Measurements from ENCODE around the gene OR52I1. TPM values are rescaled to one million over a fixed set of nuclear protein-coding genes. Genes with fewer than 3 reads are reported as not detected.

Gene OR52I1
- total RNA-seq, 1 experiment from 2014 or later, result not detected

DNA sequence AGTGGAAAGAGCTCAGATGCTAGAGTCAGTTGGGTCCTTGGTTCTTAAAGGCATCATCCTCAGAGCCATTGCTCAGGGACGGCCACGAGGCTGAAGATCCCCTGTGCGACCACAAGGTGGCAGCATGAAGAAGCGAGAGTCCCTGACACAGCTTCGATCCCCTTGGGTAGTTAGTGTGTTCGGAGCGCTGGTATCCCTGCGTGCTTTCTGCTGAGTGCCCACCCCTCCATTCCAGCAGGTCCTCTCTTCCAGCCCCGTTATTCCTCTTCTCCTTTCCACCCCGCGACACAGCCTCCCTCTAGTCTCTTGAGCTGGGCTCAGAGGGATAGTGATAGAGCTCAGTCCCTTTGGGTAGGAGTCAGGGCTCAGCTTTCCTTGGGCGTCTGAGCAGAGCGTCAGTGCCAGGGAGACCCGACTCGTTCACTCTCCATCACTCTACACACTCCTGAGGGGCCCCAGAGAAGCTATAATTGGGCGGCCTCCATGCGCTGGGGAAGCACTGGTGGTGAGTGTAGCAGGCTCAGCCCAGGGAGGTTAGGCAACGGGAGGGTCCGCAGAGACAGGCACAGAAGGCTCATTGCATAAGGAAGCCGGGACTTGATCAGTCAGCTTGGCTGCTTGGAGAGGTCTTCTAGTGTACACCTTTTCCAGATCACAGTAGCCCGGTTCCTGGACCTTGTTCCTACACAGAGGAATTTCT is 43.3 kb downstream of the OR52I1 start, which contains the start of gene OR51D1:
OR51D1 (plus strand) TSS at position 516 of the 700 bp plus-strand sequence. CDS start 2,314 bp downstream, outside the sequence.
- Histone ChIP-seq H3K36me3 (no peaks in the 10 kb centered on the region), H3K27me3 (replicated peaks) (no peaks in the 10 kb centered on the region; the same call in none of the 2 replicates), H3K4me1 (replicated peaks) (peaks cover 14% of the 10 kb centered on the region), H3K9me3 (replicated peaks) (no peaks in the 10 kb centered on the region), H3K4me3 (no peak within 1 kb of the TSS), H3K27ac (no peak within 1 kb of the TSS)
- peak; percentile 70 to 73 for DNase-seq (ENCODE audit: low read depth in 1 of 2, low spot score in 2 of 2)

DNA sequence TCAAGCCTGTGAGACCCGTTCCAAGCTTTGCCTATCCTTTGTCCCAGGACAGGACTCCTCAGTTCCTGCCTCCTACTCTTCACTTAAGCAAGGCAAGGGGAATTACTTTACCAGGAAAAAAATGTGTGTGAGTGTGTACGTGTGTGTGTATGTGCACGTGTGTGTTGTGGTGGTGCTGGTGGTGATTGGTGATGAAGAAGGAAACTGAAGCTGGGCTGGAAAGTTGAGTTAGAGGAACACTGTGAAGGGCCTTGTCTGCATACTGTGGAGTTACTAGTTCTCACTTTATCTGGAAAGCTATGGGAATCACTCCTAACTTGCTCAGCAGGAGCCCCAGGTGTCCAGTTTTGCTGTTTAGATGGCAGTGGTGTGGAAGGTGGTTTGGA is 43.8 kb downstream of the OR52I1 start:
- Histone ChIP-seq H3K27me3 (replicated peaks) (no peaks in the 10 kb centered on the region; the same call in none of the 2 replicates), H3K9me3 (replicated peaks) (no peaks in the 10 kb centered on the region), H3K4me1 (replicated peaks) (peaks cover 15% of the 10 kb centered on the region), H3K36me3 (no peaks in the 10 kb centered on the region), H3K27ac (no peak overlapping the region), H3K4me3 (no peak overlapping the region)
- DNase-seq (ENCODE audit: low read depth in 1 of 2, low spot score in 2 of 2), result no peak

- H3K4me3 ChIP-seq, result no peak overlapping the region
- H3K27ac ChIP-seq, result no peak overlapping the region
- H3K9me3 ChIP-seq (replicated peaks), result no peaks in the 10 kb centered on the region
- DNase-seq (ENCODE audit: low read depth in 1 of 2, low spot score in 2 of 2), result no peak
- H3K36me3 ChIP-seq, result no peaks in the 10 kb centered on the region
- no peaks in the 10 kb centered on the region; the same call in none of the 2 replicates for H3K27me3 ChIP-seq (replicated peaks)
- H3K4me1 ChIP-seq (replicated peaks), result peaks cover 22% of the 10 kb centered on the region
These were observed 46.1 kb downstream of the OR52I1 start for GRCh38 chr11:4639931-4640330.

- no peak overlapping the region for H3K4me3 ChIP-seq
These were observed 47.7 kb downstream of the OR52I1 start for GRCh38 chr11:4641501-4641900.

GRCh38 chr11:4642043-4642442 is 48.2 kb downstream of the OR52I1 start:
- Histone ChIP-seq H3K9me3 (replicated peaks) (no peaks in the 10 kb centered on the region), H3K36me3 (no peaks in the 10 kb centered on the region), H3K4me3 (no peak overlapping the region), H3K4me1 (replicated peaks) (peaks cover 22% of the 10 kb centered on the region), H3K27me3 (replicated peaks) (no peaks in the 10 kb centered on the region), H3K27ac (no peak overlapping the region)
- no peak for DNase-seq (ENCODE audit: low read depth in 1 of 2, low spot score in 2 of 2)

More at GRCh38 chr11:4641501-4641900, 47.7 kb downstream of the OR52I1 start:
- Histone ChIP-seq H3K36me3 (no peaks in the 10 kb centered on the region), H3K27ac (no peak overlapping the region), H3K4me1 (replicated peaks) (peaks cover 22% of the 10 kb centered on the region), H3K9me3 (replicated peaks) (no peaks in the 10 kb centered on the region), H3K27me3 (replicated peaks) (no peaks in the 10 kb centered on the region; the same call in 1 of the 2 replicates)
- DNase-seq (ENCODE audit: low read depth in 1 of 2, low spot score in 2 of 2), result no peak

DNA sequence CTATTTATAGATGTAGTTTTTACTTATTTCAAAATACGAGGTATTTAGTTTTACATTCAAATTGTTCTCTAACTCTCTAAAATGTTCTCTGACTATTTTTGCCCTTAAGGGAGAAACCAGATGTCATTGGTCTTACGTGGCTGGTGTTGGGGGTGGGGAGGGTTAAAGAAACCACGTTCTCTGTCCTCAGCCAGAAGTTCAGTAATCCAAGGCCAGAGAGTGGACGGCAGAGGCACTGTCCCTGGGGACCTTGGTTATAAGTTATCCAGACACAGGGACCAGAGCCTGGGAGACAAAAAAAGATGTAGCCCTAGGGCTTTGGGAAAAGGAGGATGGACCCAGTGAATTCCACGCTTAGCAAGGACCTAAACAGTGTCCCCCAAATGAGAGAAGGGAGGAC is 49.2 kb downstream of the OR52I1 start:
- Histone ChIP-seq H3K4me3 (no peak overlapping the region), H3K36me3 (no peaks in the 10 kb centered on the region), H3K4me1 (replicated peaks) (peaks cover 22% of the 10 kb centered on the region), H3K27me3 (replicated peaks) (no peaks in the 10 kb centered on the region), H3K9me3 (replicated peaks) (no peaks in the 10 kb centered on the region), H3K27ac (no peak overlapping the region)
- no peak for DNase-seq (ENCODE audit: low read depth in 1 of 2, low spot score in 2 of 2)

DNA sequence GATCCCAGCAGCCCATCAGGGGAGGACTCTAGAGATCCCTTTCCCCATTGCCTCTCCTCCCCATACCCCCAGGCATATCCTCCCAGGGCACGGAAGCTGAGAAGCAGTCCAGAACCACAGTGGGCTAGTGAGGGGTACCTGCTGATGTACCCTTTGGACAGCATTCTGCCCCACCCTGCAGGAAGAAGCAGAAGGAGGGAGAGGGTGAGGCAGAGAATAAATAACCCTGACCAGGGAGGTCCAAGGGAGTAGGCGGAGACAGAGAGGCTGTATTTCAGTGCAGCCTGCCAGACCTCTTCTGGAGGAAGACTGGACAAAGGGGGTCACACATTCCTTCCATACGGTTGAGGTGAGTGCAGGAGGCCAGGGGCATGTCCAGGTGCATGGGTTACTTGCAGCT is 49.8 kb downstream of the OR52I1 start, which contains the start of gene OR51E1:
OR51E1 (plus strand) TSS at position 301 of the 400 bp plus-strand sequence. CDS start 8,545 bp downstream, outside the sequence.
- H3K36me3 ChIP-seq, result no peaks in the 10 kb centered on the region
- H3K9me3 ChIP-seq (replicated peaks), result no peaks in the 10 kb centered on the region
- no peak within 1 kb of the TSS for H3K27ac ChIP-seq
- DNase-seq (ENCODE audit: low read depth in 1 of 2, low spot score in 2 of 2), result no peak
- H3K27me3 ChIP-seq (replicated peaks), result no peaks in the 10 kb centered on the region
- H3K4me3 ChIP-seq, result no peak within 1 kb of the TSS
- peaks cover 22% of the 10 kb centered on the region for H3K4me1 ChIP-seq (replicated peaks)

- no peaks in the 10 kb centered on the region for H3K9me3 ChIP-seq (replicated peaks)
- no peak for DNase-seq (ENCODE audit: low read depth in 1 of 2, low spot score in 2 of 2)
- peaks cover 22% of the 10 kb centered on the region for H3K4me1 ChIP-seq (replicated peaks)
- 0 out of 2 replicates have a peak, but pooled peaks cover 3% of the 10 kb centered on the region for H3K27me3 ChIP-seq (replicated peaks)
- H3K27ac ChIP-seq, result no peak overlapping the region
- no peak overlapping the region for H3K4me3 ChIP-seq
- no peaks in the 10 kb centered on the region for H3K36me3 ChIP-seq
These were observed 50.4 kb downstream of the OR52I1 start for GRCh38 chr11:4644233-4644632.

Other genes starting within 250 kb of the OR52I1 start
- not detected in 2 replicates for gene OR52B4, start 225.7 kb upstream of the OR52I1 start, total RNA-seq (2014; rRNA removed; shearing (Covaris generic))
- 22.5 and 24.4 TPM in 2 replicates for gene TRIM21, start 200.3 kb upstream of the OR52I1 start, total RNA-seq (2014; rRNA removed; shearing (Covaris generic))
- gene OR52K2, start 144.7 kb upstream of the OR52I1 start, total RNA-seq (2014; rRNA removed; shearing (Covaris generic)), result not detected in 2 replicates
- not detected in 2 replicates for gene OR52K1, start 111.4 kb upstream of the OR52I1 start, total RNA-seq (2014; rRNA removed; shearing (Covaris generic))
- gene OR52M1, start 48.8 kb upstream of the OR52I1 start, total RNA-seq (2014; rRNA removed; shearing (Covaris generic)), result not detected in 2 replicates
- not detected in 2 replicates for gene OR52I2, start 12.3 kb upstream of the OR52I1 start, total RNA-seq (2014; rRNA removed; shearing (Covaris generic))
- gene TRIM68, start 14.2 kb downstream of the OR52I1 start, total RNA-seq (2014; rRNA removed; shearing (Covaris generic)), result 20.7 and 42.9 TPM in 2 replicates
- gene OR51D1, start 43.4 kb downstream of the OR52I1 start, total RNA-seq (2014; rRNA removed; shearing (Covaris generic)), result not detected in 2 replicates
- 0.11 and 0.13 TPM in 2 replicates for gene OR51E1, start 49.9 kb downstream of the OR52I1 start, total RNA-seq (2014; rRNA removed; shearing (Covaris generic))
- 0.09 and 0.21 TPM in 2 replicates for gene OR51E2, start 103.8 kb downstream of the OR52I1 start, total RNA-seq (2014; rRNA removed; shearing (Covaris generic))
- gene MMP26, start 110.7 kb downstream of the OR52I1 start, total RNA-seq (2014; rRNA removed; shearing (Covaris generic)), result not detected in 2 replicates
- not detected in 2 replicates for gene OR51F1, start 175.9 kb downstream of the OR52I1 start, total RNA-seq (2014; rRNA removed; shearing (Covaris generic))
- gene OR52R1, start 210.3 kb downstream of the OR52I1 start, total RNA-seq (2014; rRNA removed; shearing (Covaris generic)), result not detected in 2 replicates
- not detected in 2 replicates for gene OR51F2, start 227.3 kb downstream of the OR52I1 start, total RNA-seq (2014; rRNA removed; shearing (Covaris generic))

Measured in SJSA1 (cell line).